WTC11 (cell line): ENCODE data around the gene FANK1.

Experiments used
- CTCF ChIP-seq: fragments of 200-600 bp; IDR thresholded peaks from 2 replicates; pipeline ENCODE4 v1.8.0; 2022; ENCODE audit warnings: antibody characterized with exemption
- IRF1 ChIP-seq: sonication (generic); formaldehyde crosslinking; IDR thresholded peaks from 2 replicates; pipeline ENCODE4 v1.8.0; 2023; ENCODE audit warnings: missing genetic modification reagents
- USF1 ChIP-seq: sonication (generic); formaldehyde crosslinking; IDR thresholded peaks from 2 replicates; pipeline ENCODE4 v1.8.0; 2022; ENCODE audit warnings: mild to moderate bottlenecking, missing genetic modification reagents

DNA sequence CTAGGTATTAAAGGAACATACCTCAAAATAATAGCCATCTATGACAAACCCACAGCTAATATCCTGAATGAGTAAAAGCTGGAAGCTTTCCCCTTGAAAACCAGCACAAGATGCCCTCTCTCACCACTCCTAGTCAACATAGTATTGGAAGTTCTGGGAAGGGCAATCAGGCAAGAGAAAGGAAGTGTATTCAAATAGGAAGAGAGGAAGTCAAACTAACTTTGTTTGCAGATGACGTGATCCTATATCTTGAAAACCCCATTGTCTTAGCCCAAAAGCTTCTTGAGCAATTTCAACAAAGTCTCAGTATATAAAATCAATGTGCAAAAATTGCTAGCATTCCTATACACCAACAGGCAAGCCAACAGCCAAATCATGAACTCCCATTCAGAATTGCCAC is 131.3 kb downstream of the FANK1 start:
- TF ChIP-seq USF1 (CRISPR knock-in tag): no peak
- TF ChIP-seq IRF1 (CRISPR knock-in tag): no peak
- TF ChIP-seq CTCF: no peak
